ENCODE data around the gene RAMP1. TPM values are rescaled to one million over a fixed set of nuclear protein-coding genes. Genes with fewer than 3 reads are reported as not detected.

The RAMP1 gene
- total RNA-seq, result 2.7 and 7.6 TPM in 2 replicates

GRCh38 chr2:237859533-237860272 is at the start of gene RAMP1:
Gene RAMP1 (plus strand): TSS chr2:237859623. CDS start chr2:237859676, 53 bp downstream.

Other genes starting within 250 kb of the RAMP1 start
- gene LRRFIP1, start 232.0 kb upstream of the RAMP1 start, total RNA-seq, result 33.6 and 34.3 TPM in 2 replicates
- 0.16 and 0.17 TPM in 2 replicates for gene RBM44, start 60.8 kb upstream of the RAMP1 start, total RNA-seq
- 35.1 and 50.5 TPM in 2 replicates for gene UBE2F, start 107.4 kb downstream of the RAMP1 start, total RNA-seq
- 9.1 and 10.9 TPM in 2 replicates for gene SCLY, start 201.4 kb downstream of the RAMP1 start, total RNA-seq
- gene ESPNL, start 240.7 kb downstream of the RAMP1 start, total RNA-seq, result 0.60 and 2.7 TPM in 2 replicates

Data from bronchial smooth muscle cell (primary cell).